ENCODE measurements around the gene BMPR1A.

DNA sequence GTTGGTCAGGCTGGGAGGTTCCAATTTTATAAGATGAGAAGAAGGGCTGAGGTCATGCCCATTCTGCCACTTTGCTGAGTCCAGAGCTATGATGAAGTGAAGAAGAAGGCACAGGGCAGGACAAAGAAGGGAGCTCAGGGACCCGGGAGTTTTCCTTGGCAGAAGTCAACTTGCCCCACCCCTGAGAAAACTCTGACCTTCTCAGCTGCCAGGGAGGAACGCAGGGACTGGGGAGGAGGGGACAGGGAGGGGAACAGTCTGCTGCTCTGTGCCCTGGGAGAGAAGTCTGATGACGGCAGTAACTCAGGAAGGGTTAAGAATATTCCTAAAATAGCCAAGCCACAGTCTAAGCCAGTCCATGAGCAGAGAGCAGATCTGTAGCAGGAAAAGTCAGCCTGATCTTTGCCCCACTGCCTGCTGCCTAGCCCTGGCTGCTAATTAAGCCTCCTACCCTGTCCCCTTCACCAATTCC, 223.6 kb downstream of the BMPR1A start:
- TF ChIP-seq, protein P1, sequence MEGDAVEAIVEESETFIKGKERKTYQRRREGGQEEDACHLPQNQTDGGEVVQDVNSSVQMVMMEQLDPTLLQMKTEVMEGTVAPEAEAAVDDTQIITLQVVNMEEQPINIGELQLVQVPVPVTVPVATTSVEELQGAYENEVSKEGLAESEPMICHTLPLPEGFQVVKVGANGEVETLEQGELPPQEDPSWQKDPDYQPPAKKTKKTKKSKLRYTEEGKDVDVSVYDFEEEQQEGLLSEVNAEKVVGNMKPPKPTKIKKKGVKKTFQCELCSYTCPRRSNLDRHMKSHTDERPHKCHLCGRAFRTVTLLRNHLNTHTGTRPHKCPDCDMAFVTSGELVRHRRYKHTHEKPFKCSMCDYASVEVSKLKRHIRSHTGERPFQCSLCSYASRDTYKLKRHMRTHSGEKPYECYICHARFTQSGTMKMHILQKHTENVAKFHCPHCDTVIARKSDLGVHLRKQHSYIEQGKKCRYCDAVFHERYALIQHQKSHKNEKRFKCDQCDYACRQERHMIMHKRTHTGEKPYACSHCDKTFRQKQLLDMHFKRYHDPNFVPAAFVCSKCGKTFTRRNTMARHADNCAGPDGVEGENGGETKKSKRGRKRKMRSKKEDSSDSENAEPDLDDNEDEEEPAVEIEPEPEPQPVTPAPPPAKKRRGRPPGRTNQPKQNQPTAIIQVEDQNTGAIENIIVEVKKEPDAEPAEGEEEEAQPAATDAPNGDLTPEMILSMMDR (conservative IDR thresholded peaks at IDR 0.05; ENCODE audit: low read length), result no peak
- no peak for TF ChIP-seq EZH2phosphoT487 (IDR thresholded peaks at IDR 0.05; ENCODE audit: borderline replicate concordance)

Data from Loucy (cell line).